GM12878 (cell line): ENCODE results near the gene SLC7A10. TPM values are rescaled to one million over a fixed set of nuclear protein-coding genes. Genes with fewer than 3 reads are reported as not detected.
A peak's percentile ranks its signal among the peaks of the same experiment; 100 is the strongest.

Source experiments
- ATAC-seq: fragments of 200-7000 bp; cut with Tn5 transposase; 3 replicates; pipeline ENCODE4 v1.9.1; 2020; ENCODE audit warnings: mild to moderate bottlenecking, moderate library complexity
- BruUV-seq: library from RNA; stranded (reverse); fragments of 400-500 nt; replicated peaks from 2 replicates; lab custom pipeline; 2021; lab: Mats Ljungman, UMichigan
- CTCF ChIA-PET: fragments of 300-600 bp; sonication (Branson Sonifier 250); formaldehyde crosslinking; extraction: SDS; loops from one replicate; lab custom pipeline; 2021; ENCODE audit warnings: inconsistent platforms; lab: Yijun Ruan, JAX
- POLR2A ChIA-PET: fragments of 350-600 bp; formaldehyde crosslinking; extraction: SDS; loops from one replicate; lab custom pipeline; 2021; ENCODE audit warnings: inconsistent platforms; lab: Charles Lee
- RAD21 ChIA-PET: fragments of 300-600 bp; sonication (Branson Sonifier 250); formaldehyde crosslinking; loops from one replicate; lab custom pipeline; 2023; ENCODE audit warnings: antibody characterized with exemption; ENCODE audit not compliant: unreplicated experiment; lab: Charles Lee
- SMC1A ChIA-PET: fragments of 300-600 bp; sonication (Branson Sonifier 250); formaldehyde crosslinking; loops from one replicate; lab custom pipeline; 2023; ENCODE audit not compliant: unreplicated experiment, uncharacterized antibody; lab: Charles Lee
- DNase-seq: peaks from one replicate; pipeline ENCODE4 v3.0.0-alpha.2; 2011; ENCODE audit warnings: low read depth, low spot score
- FAIRE-seq: peaks from 3 replicates; lab custom pipeline; 2011; peaks lifted over from hg19 to GRCh38; lab: Jason Lieb, UNC
- H2AFZ ChIP-seq: 2 replicates; pipeline ENCODE4 v1.6.0; 2011; ENCODE audit warnings: low read depth, low read length, control low read depth; ENCODE audit not compliant: control insufficient read depth
- H3K27ac ChIP-seq: 2 replicates; pipeline ENCODE4 v1.5.1; 2011; ENCODE audit warnings: control low read depth; ENCODE audit not compliant: control insufficient read depth, insufficient read depth
- H3K27me3 ChIP-seq, 2 experiments: replicated peaks in 1 of 2; 2 replicates each; pipeline versions ENCODE4 v1.6.0 to v1.6.1; 2011; ENCODE audit warnings: low read length in 1 of 2; ENCODE audit not compliant: control insufficient read depth in 2 of 2, insufficient read depth in 2 of 2
- H3K36me3 ChIP-seq, 2 experiments: 2 replicates each; pipeline ENCODE4 v1.5.1; 2011; ENCODE audit warnings: low read length in 1 of 2; ENCODE audit not compliant: control insufficient read depth in 2 of 2, insufficient read depth in 2 of 2
- H3K4me1 ChIP-seq: 2 replicates; pipeline ENCODE4 v1.6.1; 2011; ENCODE audit warnings: mild to moderate bottlenecking, low read length, moderate library complexity, mixed read lengths; ENCODE audit not compliant: control insufficient read depth, insufficient read depth
- H3K4me2 ChIP-seq: 2 replicates; pipeline ENCODE4 v1.6.0; 2011; ENCODE audit warnings: control low read depth; ENCODE audit not compliant: control insufficient read depth, insufficient read depth
- H3K4me3 ChIP-seq: fragments of 200-600 bp; sonication (generic); 2 replicates; pipeline ENCODE4 v1.5.1; 2016
- H3K79me2 ChIP-seq: 2 replicates; pipeline ENCODE4 v1.6.0; 2011; ENCODE audit warnings: low read length; ENCODE audit not compliant: control insufficient read depth, insufficient read depth
- H3K9ac ChIP-seq: 2 replicates; pipeline ENCODE4 v1.8.0; 2011; ENCODE audit warnings: low read length, control low read depth, mixed read lengths; ENCODE audit not compliant: control insufficient read depth, insufficient read depth
- H3K9me3 ChIP-seq: replicated peaks from 3 replicates; pipeline ENCODE4 v1.5.1; 2011; ENCODE audit warnings: mild to moderate bottlenecking, low read length; ENCODE audit not compliant: control insufficient read depth, insufficient read depth
- H4K20me1 ChIP-seq: 2 replicates; pipeline ENCODE4 v1.6.0; 2011; ENCODE audit not compliant: control insufficient read depth, insufficient read depth
- ATF2 ChIP-seq: IDR thresholded peaks from 2 replicates; pipeline ENCODE4 v1.6.1; 2012; ENCODE audit warnings: low read length, inconsistent platforms
- ATF3 ChIP-seq: IDR thresholded peaks from 2 replicates; pipeline ENCODE4 v1.6.1; 2011; ENCODE audit warnings: low read depth, mild to moderate bottlenecking, low read length, moderate library complexity, borderline replicate concordance; ENCODE audit errors: extremely low read depth
- DPF2 ChIP-seq: fragments of 450-650 bp; IDR thresholded peaks from 2 replicates; pipeline ENCODE4 v1.6.1; 2017; ENCODE audit warnings: mild to moderate bottlenecking
- E4F1 ChIP-seq: fragments of 450-650 bp; IDR thresholded peaks from 2 replicates; pipeline ENCODE4 v1.6.1; 2018; ENCODE audit warnings: borderline replicate concordance, mild to moderate bottlenecking; ENCODE audit not compliant: partially characterized antibody
- FOS ChIP-seq: IDR thresholded peaks from 3 replicates; pipeline ENCODE4 v1.6.1; 2011; ENCODE audit warnings: borderline replicate concordance; ENCODE audit not compliant: insufficient read length; ENCODE audit errors: extremely low read depth
- MEF2A ChIP-seq: IDR thresholded peaks from 2 replicates; pipeline ENCODE4 v1.6.1; 2011; ENCODE audit warnings: low read depth, mild to moderate bottlenecking, low read length, moderate library complexity; ENCODE audit not compliant: insufficient read depth
- NFYA ChIP-seq: IDR thresholded peaks from 2 replicates; pipeline ENCODE4 v1.6.1; 2011; ENCODE audit warnings: low read depth, mild to moderate bottlenecking, low read length, improper control_type of control experiment, borderline replicate concordance
- PAX5 ChIP-seq: IDR thresholded peaks from 2 replicates; pipeline ENCODE4 v1.6.1; 2011; ENCODE audit warnings: low read depth, low read length, borderline replicate concordance
- RAD51 ChIP-seq: fragments of 450-650 bp; IDR thresholded peaks from 2 replicates; pipeline ENCODE4 v1.6.1; 2016; ENCODE audit warnings: moderate library complexity, mild to moderate bottlenecking, inconsistent platforms
- REST ChIP-seq: IDR thresholded peaks from 2 replicates; pipeline ENCODE4 v1.6.1; 2012; ENCODE audit warnings: mild to moderate bottlenecking, low read depth, low read length
- SMC3 ChIP-seq: IDR thresholded peaks from 2 replicates; pipeline ENCODE4 v1.6.1; 2011; ENCODE audit warnings: low read length, improper control_type of control experiment, borderline replicate concordance
- TCF3 ChIP-seq: IDR thresholded peaks from 2 replicates; pipeline ENCODE4 v1.6.1; 2012; ENCODE audit warnings: low read depth, mild to moderate bottlenecking, low read length, borderline replicate concordance; ENCODE audit not compliant: insufficient read depth
- WGBS: methylation state at CpG from one replicate; pipeline ENCODE4 v1.1.6; 2016; ENCODE audit warnings: low lambda C conversion rate; ENCODE audit not compliant: insufficient replicate concordance, insufficient coverage; ENCODE audit errors: missing lambda C conversion rate; 5-methylcytosine and 5-hydroxymethylcytosine counted together
- in situ Hi-C: fragments of 300-500 bp; cut with MboI; formaldehyde crosslinking; loops from 9 replicates; pipeline ENCODE4 v1.14.3; 2018; ENCODE audit warnings: mixed read lengths
- intact Hi-C: fragments of 100-400 bp; cut with micrococcal nuclease; formaldehyde crosslinking; loops from one replicate; pipeline ENCODE4 v1.14.2; 2022; ENCODE audit not compliant: unreplicated experiment
- polyA plus RNA-seq, 11 experiments: library from polyadenylated mRNA; depleted of rRNA in 4 of 11; unstranded in 6 of 11; stranded (reverse) in 5 of 11; fragments of >200 nt; fragmentation: Nextera tagmentation in 4 of 11; fragmentation: Illumina TruSeq in 1 of 11; extraction: Ambion mirVana in 4 of 11; extraction: Trizol in 1 of 11; gene quantifications; 1 replicate in 1 of 11; 2 replicates in 10 of 11; pipeline versions ENCODE4 v1.2.1 to v1.2.3, GENCODE V29; 2011 to 2016; ENCODE audit warnings: inconsistent platforms in 2 of 11, missing spikeins in 2 of 11, low read depth in 1 of 11
- total RNA-seq, 4 experiments: library from RNA; depleted of rRNA in 3 of 4; stranded (reverse); fragments of >200 nt in 3 of 4; fragmentation: Illumina TruSeq in 1 of 4; extraction: Trizol in 1 of 4; gene quantifications; 2 replicates each; pipeline versions ENCODE4 v1.2.1 to v1.2.3, GENCODE V29; 2013 to 2021

Gene SLC7A10
- total and polyA plus RNA-seq, 10 of the 15 experiments (the other 5 are each of a cell fraction or from before 2014, with no cell fraction given): not detected

- peaks cover 12% of the 10 kb centered on the region for H3K4me1 ChIP-seq
- no peaks in the 10 kb centered on the region for H3K9me3 ChIP-seq
- peak; percentile 94 for FAIRE-seq
- H2AFZ ChIP-seq: peak overlapping the region; percentile 82
- no peaks in the 10 kb centered on the region for H3K27me3 ChIP-seq
- RAD21 ChIA-PET: interaction anchor here (0.8 to 1.7 kb wide), 5 partner anchors 17 to 197 kb away, joined by 3 to 9 read pairs (median 5); partner anchors contain the start of genes CEBPG and GPATCH1
- TSS peak; percentile 91 for BruUV-seq
- POLR2A ChIA-PET: interaction anchor here (0.6 to 2.6 kb wide), 4 partner anchors 14 to 196 kb away, joined by 3 to 9 read pairs (median 4); partner anchors contain the start of gene CEBPG
- SMC1A ChIA-PET: interaction anchor here (0.5 to 2.2 kb wide), 10 partner anchors 8 to 204 kb away, joined by 3 to 8 read pairs (median 4); no protein-coding TSS in a partner anchor
- CTCF ChIA-PET: interaction anchor here (0.8 to 5.9 kb wide), 13 partner anchors 9 to 205 kb away, joined by 3 to 25 read pairs (median 5); partner anchors contain the start of genes CEP89, FAAP24 and GPATCH1
- peak overlapping the region; percentile 81 for H3K9ac ChIP-seq
- no peaks in the 10 kb centered on the region for H3K36me3 ChIP-seq
- DNase-seq: peak; percentile 97
- intact Hi-C loops (loop anchor here (2.0 to 5.0 kb wide), 3 partner anchors 32 to 195 kb away; partner anchors contain the start of gene CEBPG), in situ Hi-C loops (no loop called here)
- WGBS: under 1% methylated on average over 62 of the region's 65 CpGs
- H3K4me2 ChIP-seq: peak overlapping the region; percentile 88
- H3K79me2 ChIP-seq: peaks cover 7% of the 10 kb centered on the region
- H3K27ac ChIP-seq: peak overlapping the region; percentile 92
- no peaks in the 10 kb centered on the region for H4K20me1 ChIP-seq
- ATAC-seq: peak; percentile 93
- peak overlapping the region; percentile 81 for H3K4me3 ChIP-seq
- TF ChIP-seq E4F1 (peak; percentile 87), RAD51 (no peak), FOS (no peak), ATF2 (no peak), ATF3 (no peak), REST (no peak), SMC3 (no peak), PAX5 (no peak), TCF3 (peak; percentile 82; the same call in 1 of the 2 replicates), DPF2 (no peak), NFYA (no peak), MEF2A (0 out of 2 replicates have a peak, but pooled peaks have one; percentile 18)
Measured at GRCh38 chr19:33176670-33177416, 48.8 kb downstream of the SLC7A10 start.
